Measurements from ENCODE around the gene EXOG. TPM values are rescaled to one million over a fixed set of nuclear protein-coding genes. Genes with fewer than 3 reads are reported as not detected.

EXOG gene
- total RNA-seq, 6 experiments from 2014 or later, result 2.7 to 5.3 (median 3.9) TPM

DNA sequence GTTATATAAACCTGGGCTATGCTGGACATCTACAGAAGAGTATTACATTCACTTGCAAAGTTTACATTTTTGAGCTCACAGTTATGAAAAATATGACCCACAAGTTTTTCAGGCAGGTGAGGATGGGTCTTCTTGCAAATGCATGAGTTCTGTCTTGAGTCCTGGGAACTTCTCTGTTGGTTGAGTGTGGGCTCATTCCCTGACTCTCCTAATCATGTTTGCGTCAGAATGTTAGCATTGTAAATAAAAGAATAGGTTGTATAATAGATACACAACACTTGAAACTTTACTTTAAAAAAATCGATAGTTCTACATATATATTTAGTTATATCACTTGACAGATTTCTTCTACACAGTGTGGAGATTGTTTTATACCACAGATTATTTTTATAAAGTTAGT is 7.2 kb upstream of the EXOG start:
- no peaks in the 10 kb centered on the region for H3K4me1 ChIP-seq
- intact Hi-C loops (cut with DNase I), result no loop called here
- no peaks in the 10 kb centered on the region for H3K27me3 ChIP-seq
- H3K4me3 ChIP-seq, result no peak overlapping the region
- peaks cover 0 to 10% (median 2%) of the 10 kb centered on the region in 4 donors for H3K36me3 ChIP-seq
- H3K27ac ChIP-seq, result no peak overlapping the region
- ATAC-seq, result no peak
- TF ChIP-seq, protein P1, sequence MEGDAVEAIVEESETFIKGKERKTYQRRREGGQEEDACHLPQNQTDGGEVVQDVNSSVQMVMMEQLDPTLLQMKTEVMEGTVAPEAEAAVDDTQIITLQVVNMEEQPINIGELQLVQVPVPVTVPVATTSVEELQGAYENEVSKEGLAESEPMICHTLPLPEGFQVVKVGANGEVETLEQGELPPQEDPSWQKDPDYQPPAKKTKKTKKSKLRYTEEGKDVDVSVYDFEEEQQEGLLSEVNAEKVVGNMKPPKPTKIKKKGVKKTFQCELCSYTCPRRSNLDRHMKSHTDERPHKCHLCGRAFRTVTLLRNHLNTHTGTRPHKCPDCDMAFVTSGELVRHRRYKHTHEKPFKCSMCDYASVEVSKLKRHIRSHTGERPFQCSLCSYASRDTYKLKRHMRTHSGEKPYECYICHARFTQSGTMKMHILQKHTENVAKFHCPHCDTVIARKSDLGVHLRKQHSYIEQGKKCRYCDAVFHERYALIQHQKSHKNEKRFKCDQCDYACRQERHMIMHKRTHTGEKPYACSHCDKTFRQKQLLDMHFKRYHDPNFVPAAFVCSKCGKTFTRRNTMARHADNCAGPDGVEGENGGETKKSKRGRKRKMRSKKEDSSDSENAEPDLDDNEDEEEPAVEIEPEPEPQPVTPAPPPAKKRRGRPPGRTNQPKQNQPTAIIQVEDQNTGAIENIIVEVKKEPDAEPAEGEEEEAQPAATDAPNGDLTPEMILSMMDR (IDR thresholded peaks at IDR 0.05), result no peak
- TF ChIP-seq POLR2A (IDR thresholded peaks at IDR 0.05), result no peak
- WGBS (ENCODE audit: insufficient coverage, low coverage, low lambda C conversion rate, missing lambda C conversion rate), result 63% methylated on average over 2 of the region's 2 CpGs
- no peak for DNase-seq
- no peaks in the 10 kb centered on the region for H3K9me3 ChIP-seq

DNA sequence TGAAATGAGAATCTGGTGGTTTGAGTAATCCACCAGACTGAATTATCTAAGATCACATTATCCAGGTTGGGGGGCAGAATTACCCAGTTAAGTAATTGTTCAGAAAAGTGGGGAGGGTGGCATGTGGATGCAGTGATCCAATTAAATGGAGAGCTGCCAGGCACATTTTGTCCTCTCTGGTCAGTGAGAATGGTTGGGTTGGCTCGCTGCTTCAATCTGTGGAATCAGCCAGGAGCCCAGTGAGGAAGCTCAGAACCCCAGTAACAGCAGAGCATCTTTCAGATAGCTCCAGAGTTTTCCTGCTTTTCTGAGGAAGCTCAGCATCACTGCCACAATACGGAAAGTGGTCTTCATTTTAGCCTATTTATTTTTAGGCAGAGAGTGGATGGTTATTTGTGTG is 6.4 kb upstream of the EXOG start:
- DNase-seq (no peak), ATAC-seq (no peak)
- Histone ChIP-seq H3K36me3 (peaks cover 0 to 1% (median 0%) of the 10 kb centered on the region in 4 donors), H3K4me3 (no peak overlapping the region), H3K27me3 (no peaks in the 10 kb centered on the region), H3K9me3 (no peaks in the 10 kb centered on the region), H3K4me1 (no peaks in the 10 kb centered on the region), H3K27ac (no peak overlapping the region)
- intact Hi-C loops (cut with DNase I), result no loop called here
- TF ChIP-seq, protein P1 (IDR thresholded peaks at IDR 0.05), result no peak
- TF ChIP-seq POLR2A (IDR thresholded peaks at IDR 0.05), result no peak
- WGBS (ENCODE audit: insufficient coverage, low coverage, low lambda C conversion rate, missing lambda C conversion rate), result 84% methylated on average over 2 of the region's 2 CpGs

DNA sequence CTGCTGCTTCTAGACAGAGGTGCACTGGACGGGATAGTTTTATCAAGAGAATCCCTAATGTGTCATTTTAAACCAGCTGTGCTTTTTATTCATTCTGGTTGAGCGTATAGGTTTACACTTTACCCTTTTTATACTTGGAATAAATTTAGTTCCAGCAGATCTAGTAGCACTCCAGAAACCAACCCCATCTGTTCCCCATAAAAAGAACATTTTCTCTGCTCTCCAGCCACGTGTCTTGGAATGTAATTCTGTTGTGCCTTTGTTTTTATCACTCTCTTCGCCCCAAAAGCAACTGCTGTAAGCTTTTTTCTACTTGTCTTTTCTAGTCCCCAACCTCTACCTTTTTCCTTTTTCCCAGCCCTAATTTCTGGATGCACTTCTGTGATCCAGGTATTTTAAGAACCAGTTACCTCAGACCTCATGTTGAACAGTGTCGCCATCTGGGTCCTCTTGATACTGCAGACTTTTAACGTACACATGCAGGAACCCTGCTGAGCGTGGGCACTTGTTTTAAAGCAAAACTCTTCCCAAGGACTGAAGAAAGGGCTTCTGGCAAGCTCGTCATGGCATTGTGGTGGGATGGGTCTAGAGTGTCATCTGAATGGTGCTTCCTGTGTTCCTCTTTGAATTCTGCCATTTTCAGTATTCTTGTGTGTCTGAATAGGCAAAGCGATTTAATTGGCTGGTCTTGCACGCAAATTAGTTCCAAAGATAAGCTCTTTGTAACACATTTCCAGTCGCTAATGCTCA is 5.7 kb upstream of the EXOG start:
- Histone ChIP-seq H3K9me3 (no peaks in the 10 kb centered on the region), H3K27me3 (no peaks in the 10 kb centered on the region), H3K4me1 (no peaks in the 10 kb centered on the region), H3K4me3 (no peak overlapping the region), H3K36me3 (no peaks in the 10 kb centered on the region), H3K27ac (no peak overlapping the region)
- WGBS (ENCODE audit: insufficient coverage, low coverage, low lambda C conversion rate, missing lambda C conversion rate), result 87% methylated on average over 11 of the region's 11 CpGs
- DNase-seq (no peak), ATAC-seq (no peak)
- no peak for TF ChIP-seq POLR2A (IDR thresholded peaks at IDR 0.05)
- TF ChIP-seq, protein P1 (IDR thresholded peaks at IDR 0.05), result no peak
- intact Hi-C loops (cut with DNase I), result no loop called here

DNA sequence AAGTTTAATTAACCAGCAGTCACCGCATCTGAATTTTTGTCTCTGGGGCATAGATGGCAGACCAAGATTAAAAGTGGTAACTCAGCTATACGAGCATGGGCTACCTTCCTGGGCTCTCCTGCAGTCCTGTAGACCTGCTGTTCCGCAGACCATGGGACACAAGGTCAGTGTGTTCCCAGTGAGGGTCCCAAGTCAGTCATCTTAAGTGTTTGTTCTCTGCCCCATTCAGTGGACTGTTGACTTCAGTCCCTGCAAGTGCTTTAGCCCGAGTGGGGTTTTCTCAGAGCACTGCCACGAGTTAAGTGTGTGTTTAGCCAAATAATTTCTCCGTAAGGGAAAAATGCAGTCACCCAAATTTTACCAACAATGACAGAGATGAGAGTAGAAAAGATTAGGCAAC is 4.9 kb upstream of the EXOG start:
- Histone ChIP-seq H3K27me3 (no peaks in the 10 kb centered on the region), H3K27ac (no peak overlapping the region), H3K4me1 (no peaks in the 10 kb centered on the region), H3K9me3 (no peaks in the 10 kb centered on the region), H3K36me3 (no peaks in the 10 kb centered on the region), H3K4me3 (no peak overlapping the region)
- DNase-seq (no peak), ATAC-seq (no peak)
- TF ChIP-seq POLR2A (IDR thresholded peaks at IDR 0.05), result no peak
- TF ChIP-seq, protein P1 (IDR thresholded peaks at IDR 0.05), result no peak
- 84% methylated on average over 6 of the region's 6 CpGs for WGBS (ENCODE audit: insufficient coverage, low coverage, low lambda C conversion rate, missing lambda C conversion rate)
- intact Hi-C loops (cut with DNase I), result no loop called here
